ENCODE measurements around the gene MIPEP.

MIPEP gene

DNA sequence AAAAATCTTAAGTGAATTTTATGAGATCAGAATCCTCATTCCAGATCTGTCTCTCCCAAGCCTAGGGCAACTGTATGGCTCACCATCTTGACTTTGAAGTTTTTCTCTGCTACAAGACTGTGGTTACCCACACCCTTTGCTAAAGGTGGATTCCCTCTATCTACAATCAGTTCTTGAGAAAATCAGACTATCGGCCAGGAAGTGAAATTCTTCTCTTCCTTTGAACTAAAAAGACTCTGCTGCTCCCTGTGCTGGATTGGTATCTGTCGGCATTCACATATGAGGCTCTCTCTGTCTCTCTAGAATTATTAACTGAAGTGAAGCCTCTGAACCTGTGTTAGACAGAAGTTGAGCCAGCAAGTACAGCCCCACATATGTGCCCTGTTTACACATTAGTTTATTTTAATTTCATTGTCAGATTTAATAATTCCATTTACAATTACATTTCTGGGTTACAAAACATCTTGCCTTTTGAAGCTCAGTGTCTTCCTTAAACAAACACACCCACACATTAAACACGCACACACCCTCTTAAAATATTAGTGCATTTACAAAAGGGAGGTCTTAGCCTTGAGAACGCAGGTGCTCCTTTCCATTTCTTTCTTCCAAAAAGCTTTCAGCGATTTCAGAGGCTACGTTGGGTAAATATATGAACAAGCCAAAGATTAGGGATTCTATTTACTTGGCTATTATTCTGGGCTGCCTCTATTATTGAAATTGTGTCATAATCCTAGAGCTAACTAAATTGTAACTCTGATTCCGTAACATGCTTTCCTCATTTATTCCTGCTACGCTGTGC, 145.7 kb downstream of the MIPEP start:
- Mint-ChIP-seq H3K4me3 (peak overlapping the region; percentile 50), H3K27me3 (ENCODE audit: low read depth) (peaks cover 17% of the 10 kb centered on the region), H3K9me3 (no peaks in the 10 kb centered on the region), H3K27ac (peak overlapping the region; percentile 4), H3K4me1 (ENCODE audit: low read depth) (peaks cover 37% of the 10 kb centered on the region), H3K36me3 (ENCODE audit: low read depth) (peaks cover 2% of the 10 kb centered on the region)
- DNase-seq (ENCODE audit: low spot score) = peak; percentile 60

DNA sequence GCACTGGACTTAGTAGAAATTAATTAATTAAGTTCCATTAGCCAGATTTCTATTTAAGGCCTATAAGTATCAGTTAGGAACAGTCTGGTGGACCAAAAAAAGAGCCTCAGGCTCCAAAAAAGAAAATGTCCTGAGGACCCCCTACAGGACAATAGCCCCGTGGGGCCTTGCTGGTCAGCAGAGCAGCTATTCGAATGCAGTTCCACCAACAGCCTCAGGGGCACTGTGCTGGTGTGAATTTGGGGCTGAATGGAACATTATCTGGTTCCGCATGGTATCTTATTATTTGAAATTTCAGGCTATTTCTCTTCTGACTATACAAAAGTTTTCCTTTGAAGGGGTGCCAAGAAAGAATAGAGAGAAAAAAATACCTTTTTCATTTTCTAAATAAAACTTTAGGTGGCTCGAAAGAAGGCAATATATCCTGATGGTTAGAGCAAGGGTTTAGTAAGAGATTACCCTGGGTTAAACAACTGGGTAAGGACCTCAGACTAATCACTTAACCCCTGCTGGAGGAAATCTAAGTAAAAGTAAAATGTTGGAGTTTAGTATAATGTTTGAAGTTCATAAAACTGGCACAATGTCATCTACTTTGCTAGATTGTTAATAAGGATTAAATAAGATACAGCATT, 147.2 kb downstream of the MIPEP start:
- Mint-ChIP-seq H3K27ac (no peak overlapping the region), H3K36me3 (ENCODE audit: low read depth) (peaks cover 1% of the 10 kb centered on the region), H3K4me1 (ENCODE audit: low read depth) (peaks cover 37% of the 10 kb centered on the region), H3K4me3 (no peak overlapping the region), H3K27me3 (ENCODE audit: low read depth) (peaks cover 13% of the 10 kb centered on the region), H3K9me3 (no peaks in the 10 kb centered on the region)
- DNase-seq (ENCODE audit: low spot score) = no peak

DNA sequence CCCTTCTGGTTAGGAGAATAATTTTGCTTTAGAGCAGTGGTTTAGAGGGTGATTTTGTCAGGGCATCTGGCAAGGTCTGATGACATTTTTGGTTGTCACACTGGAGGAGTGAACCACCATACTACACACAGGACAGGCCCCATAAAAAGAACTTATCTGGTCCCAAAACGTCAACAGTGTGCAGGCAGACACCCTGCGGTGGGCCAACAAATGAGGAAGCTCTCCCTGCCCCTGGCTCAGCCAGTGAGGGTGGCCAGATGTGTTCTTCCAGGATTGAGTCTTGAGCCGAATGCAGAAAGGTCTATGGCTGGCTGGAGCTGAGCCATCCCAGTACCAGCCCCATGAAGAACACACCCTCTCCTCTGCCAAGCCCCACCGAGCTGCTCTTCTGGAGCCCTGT, 149.2 kb downstream of the MIPEP start:
- no peak overlapping the region for H3K4me3 Mint-ChIP-seq
- H3K36me3 Mint-ChIP-seq (ENCODE audit: low read depth) = peaks cover 1% of the 10 kb centered on the region
- no peak for DNase-seq (ENCODE audit: low spot score)
- peaks cover 8% of the 10 kb centered on the region for H3K27me3 Mint-ChIP-seq (ENCODE audit: low read depth)
- H3K9me3 Mint-ChIP-seq = no peaks in the 10 kb centered on the region
- H3K4me1 Mint-ChIP-seq (ENCODE audit: low read depth) = peaks cover 37% of the 10 kb centered on the region
- H3K27ac Mint-ChIP-seq = no peak overlapping the region

DNA sequence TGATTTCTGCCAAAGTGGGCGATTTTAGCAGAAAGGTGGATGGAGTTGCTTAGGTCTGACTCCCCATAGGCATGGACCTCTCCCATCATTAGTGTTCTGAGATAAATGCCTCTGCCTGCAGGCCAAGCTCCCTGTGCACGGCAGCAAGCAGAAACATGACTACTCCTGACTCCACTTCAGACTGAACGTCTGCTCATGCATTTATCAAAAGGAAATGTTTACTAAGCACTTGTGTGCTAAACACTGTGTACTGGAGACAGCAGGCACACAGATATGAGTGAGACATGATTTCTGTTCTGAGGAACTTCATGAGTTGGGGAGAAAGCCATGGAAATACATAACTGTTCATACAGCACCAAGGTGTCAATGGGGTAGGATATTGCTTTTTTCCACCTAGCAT, 149.6 kb downstream of the MIPEP start:
- H3K27me3 Mint-ChIP-seq (ENCODE audit: low read depth) = peaks cover 6% of the 10 kb centered on the region

DNA sequence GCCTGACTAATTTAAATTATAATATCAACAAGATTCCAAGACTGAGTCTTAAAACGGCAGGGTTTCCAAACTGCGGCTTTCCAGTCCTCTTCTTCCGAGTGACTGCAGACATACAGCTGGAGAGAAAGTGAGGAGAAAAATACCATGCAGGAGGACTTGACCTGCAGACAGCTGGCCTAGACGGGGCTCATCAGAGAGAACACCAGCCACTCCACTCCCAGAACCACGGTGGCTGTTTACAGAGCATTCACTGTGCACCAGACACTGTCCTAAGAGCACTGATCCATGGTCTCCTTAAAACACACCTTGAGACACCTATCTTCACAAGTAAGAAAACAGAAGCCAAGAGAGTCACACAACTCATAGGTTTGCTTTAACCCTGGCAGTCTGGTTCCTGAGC, 152.7 kb downstream of the MIPEP start:
- Mint-ChIP-seq H3K36me3 (ENCODE audit: low read depth) (peaks cover 1% of the 10 kb centered on the region), H3K27ac (no peak overlapping the region), H3K27me3 (ENCODE audit: low read depth) (peaks cover 6% of the 10 kb centered on the region), H3K4me3 (no peak overlapping the region), H3K9me3 (no peaks in the 10 kb centered on the region), H3K4me1 (ENCODE audit: low read depth) (peaks cover 9% of the 10 kb centered on the region)
- no peak for DNase-seq (ENCODE audit: low spot score)

More for the DNA sequence above, 149.6 kb downstream of the MIPEP start:
- H3K9me3 Mint-ChIP-seq = no peaks in the 10 kb centered on the region
- no peak overlapping the region for H3K4me3 Mint-ChIP-seq
- H3K27ac Mint-ChIP-seq = no peak overlapping the region
- H3K4me1 Mint-ChIP-seq (ENCODE audit: low read depth) = peaks cover 34% of the 10 kb centered on the region
- DNase-seq (ENCODE audit: low spot score) = no peak
- peaks cover 1% of the 10 kb centered on the region for H3K36me3 Mint-ChIP-seq (ENCODE audit: low read depth)

DNA sequence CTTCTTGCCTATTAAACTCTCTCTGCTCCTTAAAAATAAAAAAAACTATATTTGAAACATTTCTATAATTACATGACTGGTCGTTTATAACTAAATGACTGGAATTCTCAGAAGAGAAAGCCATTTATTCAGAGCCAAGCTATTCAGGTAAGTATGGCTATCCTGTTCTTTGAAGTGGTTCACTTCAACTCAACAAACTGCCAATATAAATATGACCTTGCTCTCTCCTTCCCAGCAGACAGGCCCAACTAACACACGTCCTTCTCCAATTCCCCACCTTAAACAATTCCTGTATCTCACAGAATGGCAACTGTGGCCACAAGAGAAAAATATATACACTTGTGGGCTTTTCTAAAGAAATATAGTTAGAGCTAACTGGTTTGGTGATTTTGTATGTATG, 153.9 kb downstream of the MIPEP start:
- no peak overlapping the region for H3K27ac Mint-ChIP-seq
- peaks cover 1% of the 10 kb centered on the region for H3K36me3 Mint-ChIP-seq (ENCODE audit: low read depth)
- no peaks in the 10 kb centered on the region for H3K9me3 Mint-ChIP-seq
- H3K27me3 Mint-ChIP-seq (ENCODE audit: low read depth) = peaks cover 6% of the 10 kb centered on the region
- DNase-seq (ENCODE audit: low spot score) = no peak
- no peak overlapping the region for H3K4me3 Mint-ChIP-seq
- peaks cover 9% of the 10 kb centered on the region for H3K4me1 Mint-ChIP-seq (ENCODE audit: low read depth)

DNA sequence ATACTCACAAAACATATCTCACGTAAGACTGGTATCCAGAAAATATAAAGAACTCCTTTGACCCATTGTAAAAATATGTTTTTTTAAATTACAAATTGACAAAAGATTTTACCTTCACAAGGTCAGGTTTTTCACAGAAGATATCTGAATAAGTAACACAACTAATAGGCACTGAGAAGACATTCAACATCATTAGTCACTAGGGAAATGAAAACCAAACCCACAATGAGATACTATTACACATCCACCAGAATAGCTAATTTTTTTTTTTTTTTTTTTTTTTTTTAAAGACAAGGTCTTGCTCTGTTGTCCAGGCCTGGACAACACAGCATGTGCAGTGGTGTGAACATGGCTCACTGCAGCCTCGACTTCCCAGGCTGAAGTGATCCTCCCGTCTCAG, 157.5 kb downstream of the MIPEP start:
- DNase-seq (ENCODE audit: low spot score) = no peak
- Mint-ChIP-seq H3K4me3 (no peak overlapping the region), H3K9me3 (no peaks in the 10 kb centered on the region), H3K4me1 (ENCODE audit: low read depth) (peaks cover 2% of the 10 kb centered on the region), H3K27me3 (ENCODE audit: low read depth) (peaks cover 1% of the 10 kb centered on the region), H3K27ac (no peak overlapping the region), H3K36me3 (ENCODE audit: low read depth) (no peaks in the 10 kb centered on the region)

DNA sequence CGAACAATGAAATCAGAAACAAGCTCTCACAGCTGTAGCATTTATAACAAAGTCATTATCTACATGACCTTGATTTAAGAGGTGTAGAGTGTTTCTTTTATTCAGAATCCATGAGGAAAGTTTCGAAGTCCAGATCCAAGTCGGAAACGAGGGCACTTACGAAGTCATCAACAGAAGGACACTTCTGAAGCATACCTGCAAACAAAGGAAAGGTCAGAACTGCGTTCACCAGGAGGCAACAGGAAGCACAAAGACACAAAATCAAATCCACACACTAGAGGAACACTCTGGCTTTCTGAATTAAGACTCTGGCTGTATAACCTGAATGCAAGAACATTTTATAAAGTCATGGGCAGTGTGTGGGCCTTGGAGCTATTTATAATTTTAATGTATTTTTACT, 158.9 kb downstream of the MIPEP start:
- no peaks in the 10 kb centered on the region for H3K9me3 Mint-ChIP-seq
- no peaks in the 10 kb centered on the region for H3K4me1 Mint-ChIP-seq (ENCODE audit: low read depth)
- H3K36me3 Mint-ChIP-seq (ENCODE audit: low read depth) = no peaks in the 10 kb centered on the region
- H3K27ac Mint-ChIP-seq = no peak overlapping the region
- no peak overlapping the region for H3K4me3 Mint-ChIP-seq
- no peaks in the 10 kb centered on the region for H3K27me3 Mint-ChIP-seq (ENCODE audit: low read depth)
- DNase-seq (ENCODE audit: low spot score) = no peak

DNA sequence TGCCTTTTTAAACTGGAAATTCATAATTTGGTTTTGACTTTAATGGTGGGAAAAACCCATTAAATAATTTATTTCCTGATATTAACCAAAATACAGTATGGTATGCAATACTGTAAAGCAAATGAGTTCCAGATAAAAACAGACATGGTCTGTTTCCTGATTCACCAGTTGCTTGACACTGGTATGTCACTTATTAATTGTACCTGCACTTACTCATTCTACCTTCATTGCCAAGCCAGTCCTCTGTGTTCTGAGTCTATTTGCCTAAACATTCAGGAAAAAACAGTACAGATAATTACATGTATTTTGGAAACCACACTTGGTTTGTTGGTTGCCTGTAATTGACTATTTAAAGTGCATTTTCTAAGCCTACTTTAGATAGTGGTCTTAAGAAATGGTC, 159.7 kb downstream of the MIPEP start:
- H3K9me3 Mint-ChIP-seq = no peaks in the 10 kb centered on the region
- no peaks in the 10 kb centered on the region for H3K27me3 Mint-ChIP-seq (ENCODE audit: low read depth)
- H3K4me3 Mint-ChIP-seq = no peak overlapping the region

DNA sequence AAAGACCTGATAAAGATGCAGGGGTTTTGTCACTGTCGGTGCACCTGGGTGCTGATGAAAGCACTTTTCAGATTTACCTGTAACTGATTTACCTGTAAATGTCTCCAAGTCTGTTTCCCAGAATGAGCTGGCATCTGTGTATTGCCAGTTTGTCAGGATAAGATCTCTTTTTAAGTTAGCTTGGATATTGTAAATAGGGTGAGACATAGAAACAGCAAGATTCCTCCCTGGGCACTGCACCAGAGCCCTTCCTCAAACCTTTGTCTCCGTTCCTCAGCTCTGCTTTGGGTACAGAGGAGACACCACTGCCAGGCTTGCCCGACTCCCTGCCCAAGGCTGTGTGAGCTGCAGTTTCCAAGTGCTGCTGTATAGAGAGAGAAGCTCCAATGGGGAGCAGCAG, 160.4 kb downstream of the MIPEP start:
- no peaks in the 10 kb centered on the region for H3K27me3 Mint-ChIP-seq (ENCODE audit: low read depth)
- no peak overlapping the region for H3K4me3 Mint-ChIP-seq
- no peaks in the 10 kb centered on the region for H3K4me1 Mint-ChIP-seq (ENCODE audit: low read depth)
- no peak for DNase-seq (ENCODE audit: low spot score)
- no peaks in the 10 kb centered on the region for H3K36me3 Mint-ChIP-seq (ENCODE audit: low read depth)
- no peaks in the 10 kb centered on the region for H3K9me3 Mint-ChIP-seq
- H3K27ac Mint-ChIP-seq = no peak overlapping the region

More for the DNA sequence above, 159.7 kb downstream of the MIPEP start:
- DNase-seq (ENCODE audit: low spot score) = no peak
- Mint-ChIP-seq H3K36me3 (ENCODE audit: low read depth) (no peaks in the 10 kb centered on the region), H3K4me1 (ENCODE audit: low read depth) (no peaks in the 10 kb centered on the region), H3K27ac (no peak overlapping the region)

DNA sequence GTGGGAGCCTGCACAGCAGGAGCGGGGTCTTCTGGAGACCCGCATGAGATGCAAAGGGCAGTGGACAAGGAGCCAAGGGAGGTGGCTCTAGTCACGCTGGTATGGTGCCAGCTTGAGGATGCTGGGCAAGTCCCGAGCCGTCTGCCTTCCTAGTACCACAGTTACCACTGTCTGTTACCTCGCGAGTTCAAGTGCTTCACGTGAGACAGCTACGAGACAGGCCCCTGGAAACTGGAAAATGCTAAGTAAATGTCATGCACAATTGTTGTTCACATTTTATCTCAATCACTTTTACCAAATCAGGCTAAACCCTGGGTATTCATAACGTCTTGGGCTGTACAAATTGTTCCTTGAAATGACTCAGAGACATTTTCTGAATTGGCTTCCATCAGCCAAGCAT, 163.3 kb downstream of the MIPEP start:
- no peak for DNase-seq (ENCODE audit: low spot score)
- no peaks in the 10 kb centered on the region for H3K27me3 Mint-ChIP-seq (ENCODE audit: low read depth)
- H3K4me3 Mint-ChIP-seq = no peak overlapping the region

DNA sequence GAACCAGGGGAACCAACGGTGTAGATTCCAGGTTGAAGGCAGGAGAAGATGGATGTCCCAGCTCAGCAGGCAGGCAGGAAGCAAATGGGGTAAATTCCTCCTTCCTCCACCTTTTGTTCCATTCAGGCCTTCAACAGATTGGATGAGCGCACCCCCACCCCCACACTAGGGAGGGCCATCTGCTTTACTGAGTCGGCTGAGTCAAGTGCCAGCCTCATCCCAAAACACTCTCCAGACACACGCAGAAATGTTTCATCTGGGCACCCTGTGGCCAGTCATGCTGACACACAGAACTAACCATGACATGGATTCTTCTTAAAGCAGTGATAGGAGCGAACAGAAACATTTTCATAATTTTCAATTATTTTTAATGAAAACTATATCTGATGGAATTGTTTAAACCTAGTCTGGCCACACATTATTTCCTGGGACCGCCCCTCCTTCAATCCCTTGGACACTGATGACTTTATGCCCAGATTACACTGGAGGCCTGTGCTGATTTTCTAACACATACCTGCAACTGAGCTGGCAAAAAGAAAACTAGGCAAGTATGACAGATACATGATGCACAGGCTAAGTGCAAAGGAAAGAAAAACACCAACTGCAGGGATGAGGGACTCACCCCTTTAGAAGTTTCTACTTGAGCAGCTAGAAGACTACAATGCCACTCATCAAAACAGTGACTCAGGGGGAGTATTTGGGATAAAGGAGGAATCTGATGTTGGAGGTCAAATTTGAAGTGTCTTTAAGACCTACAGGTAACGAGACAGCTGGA, 164.8 kb downstream of the MIPEP start:
- no peaks in the 10 kb centered on the region for H3K27me3 Mint-ChIP-seq (ENCODE audit: low read depth)
- no peak overlapping the region for H3K27ac Mint-ChIP-seq
- H3K36me3 Mint-ChIP-seq (ENCODE audit: low read depth) = no peaks in the 10 kb centered on the region
- no peak for DNase-seq (ENCODE audit: low spot score)
- H3K4me1 Mint-ChIP-seq (ENCODE audit: low read depth) = peaks cover under 1% of the 10 kb centered on the region
- H3K9me3 Mint-ChIP-seq = no peaks in the 10 kb centered on the region
- no peak overlapping the region for H3K4me3 Mint-ChIP-seq

More for the DNA sequence above, 163.3 kb downstream of the MIPEP start:
- Mint-ChIP-seq H3K9me3 (no peaks in the 10 kb centered on the region), H3K36me3 (ENCODE audit: low read depth) (no peaks in the 10 kb centered on the region), H3K27ac (no peak overlapping the region), H3K4me1 (ENCODE audit: low read depth) (no peaks in the 10 kb centered on the region)

DNA sequence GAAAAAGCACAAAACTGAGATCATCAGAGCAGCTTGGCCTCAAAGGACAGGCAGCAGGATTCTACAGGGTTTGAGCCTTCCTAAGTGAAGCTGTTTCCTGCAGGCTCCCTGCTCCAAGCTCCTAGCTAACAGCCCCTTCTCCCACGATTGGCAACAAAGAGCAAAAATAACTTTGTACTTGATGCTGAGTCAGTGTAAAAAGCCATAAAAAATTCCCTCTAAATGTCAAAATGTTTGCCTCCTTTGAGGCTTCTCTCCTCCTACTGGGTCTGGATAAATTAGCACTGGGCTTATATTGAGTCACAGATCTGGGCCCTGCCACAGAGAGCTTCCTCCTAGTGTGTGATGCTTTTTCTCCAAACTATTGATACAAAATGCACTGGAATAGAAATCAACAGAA, 165.7 kb downstream of the MIPEP start:
- Mint-ChIP-seq H3K4me1 (ENCODE audit: low read depth) (peaks cover 10% of the 10 kb centered on the region), H3K36me3 (ENCODE audit: low read depth) (no peaks in the 10 kb centered on the region), H3K27me3 (ENCODE audit: low read depth) (no peaks in the 10 kb centered on the region), H3K9me3 (no peaks in the 10 kb centered on the region), H3K4me3 (no peak overlapping the region), H3K27ac (no peak overlapping the region)
- no peak for DNase-seq (ENCODE audit: low spot score)
